Activated CD4-positive, alpha-beta T cell treated with anti-CD3 and anti-CD28 coated beads, Interleukin-2, amount 10 ng/mL, durations not matched to agents 24 days and 14 days (primary cell): Measurements from ENCODE around the gene MBIP. TPM values are rescaled to one million over a fixed set of nuclear protein-coding genes. Genes with fewer than 3 reads are reported as not detected.
"Not testable (repeated sequence)": the region's sequence is repeated elsewhere in the genome, so short reads cannot be mapped to it uniquely, and the experiment has no call there.

ENCODE experiments used
- DNase-seq: peaks from one replicate; pipeline ENCODE4 v3.0.0; 2022
- H3K27ac Mint-ChIP-seq: one replicate; pipeline ENCODE4 v1.8.0; 2022; ENCODE audit warnings: mild to moderate bottlenecking, mixed read lengths
- H3K27me3 Mint-ChIP-seq: one replicate; pipeline ENCODE4 v1.8.0; 2022; ENCODE audit warnings: mixed read lengths
- H3K36me3 Mint-ChIP-seq: one replicate; pipeline ENCODE4 v1.8.0; 2022; ENCODE audit warnings: low read depth, mild to moderate bottlenecking, mixed read lengths
- H3K4me1 Mint-ChIP-seq: one replicate; pipeline ENCODE4 v1.8.0; 2021; ENCODE audit warnings: mixed read lengths
- H3K4me3 Mint-ChIP-seq: one replicate; pipeline ENCODE4 v1.8.0; 2022; ENCODE audit warnings: mild to moderate bottlenecking, moderate library complexity, mixed read lengths
- H3K9me3 Mint-ChIP-seq: one replicate; pipeline ENCODE4 v1.8.0; 2021; ENCODE audit warnings: mixed read lengths
- intact Hi-C: fragments of 100-400 bp; cut with micrococcal nuclease; formaldehyde crosslinking; loops from one replicate; pipeline ENCODE4 v1.15.1; 2023
- total RNA-seq: library from RNA; stranded (reverse); gene quantifications from 2 replicates; pipeline ENCODE4 v1.2.3, GENCODE V29; 2022

The MBIP gene
- total RNA-seq, 1 donor from 2014 or later, result 30.3 TPM

- H3K4me1 Mint-ChIP-seq, H3K36me3 Mint-ChIP-seq, intact Hi-C loops, H3K9me3 Mint-ChIP-seq, H3K4me3 Mint-ChIP-seq, DNase-seq, H3K27ac Mint-ChIP-seq: not testable (repeated sequence)
- peaks cover 35% of the 10 kb centered on the region for H3K27me3 Mint-ChIP-seq
Measured at GRCh38 chr14:36327573-36327972, 7.1 kb upstream of the MBIP start.

GRCh38 chr14:36325853-36326252 lies 5.4 kb upstream of the MBIP start:
- Mint-ChIP-seq H3K4me3 (no peak overlapping the region), H3K27me3 (peaks cover 40% of the 10 kb centered on the region), H3K36me3 (no peaks in the 10 kb centered on the region), H3K9me3 (peaks cover 1% of the 10 kb centered on the region), H3K4me1 (peaks cover under 1% of the 10 kb centered on the region), H3K27ac (no peak overlapping the region)
- no peak for DNase-seq
- intact Hi-C loops, result no loop called here

- Mint-ChIP-seq H3K4me3 (no peak overlapping the region), H3K27ac (no peak overlapping the region), H3K36me3 (peaks cover 3% of the 10 kb centered on the region), H3K4me1 (peaks cover 4% of the 10 kb centered on the region), H3K9me3 (peaks cover 5% of the 10 kb centered on the region), H3K27me3 (peaks cover 39% of the 10 kb centered on the region)
- intact Hi-C loops, result no loop called here
- no peak for DNase-seq
Measured at GRCh38 chr14:36324897-36325296, 4.5 kb upstream of the MBIP start.

- no peak for DNase-seq
- H3K36me3 Mint-ChIP-seq, result peaks cover 5% of the 10 kb centered on the region
- peaks cover 21% of the 10 kb centered on the region for H3K27me3 Mint-ChIP-seq
- H3K9me3 Mint-ChIP-seq, result peaks cover 5% of the 10 kb centered on the region
- H3K4me1 Mint-ChIP-seq, result peaks cover 11% of the 10 kb centered on the region
- H3K4me3 Mint-ChIP-seq, result peak overlapping the region; percentile 87
- peak overlapping the region; percentile 93 for H3K27ac Mint-ChIP-seq
- intact Hi-C loops, result loop anchor here (2.0 kb wide), 1 partner anchor 494 kb away; the partner anchor contains the start of gene BRMS1L
Measured at GRCh38 chr14:36320897-36321381, 502 bp upstream of the MBIP start.

- Mint-ChIP-seq H3K36me3 (peaks cover 5% of the 10 kb centered on the region), H3K4me3 (peak overlapping the region; percentile 87), H3K4me1 (peaks cover 19% of the 10 kb centered on the region), H3K9me3 (peaks cover 5% of the 10 kb centered on the region), H3K27ac (peak overlapping the region; percentile 93), H3K27me3 (peaks cover 18% of the 10 kb centered on the region)
- DNase-seq, result no peak
- intact Hi-C loops, result loop anchor here (2.0 to 5.0 kb wide), 2 partner anchors 493 to 1783 kb away; partner anchors contain the start of genes BRMS1L and EAPP
Measured at GRCh38 chr14:36319899-36320199, 588 bp downstream of the MBIP start.

GRCh38 chr14:36317650-36318049 lies 2.8 kb downstream of the MBIP start:
- Mint-ChIP-seq H3K4me3 (peak overlapping the region; percentile 1), H3K27ac (no peak overlapping the region), H3K36me3 (peaks cover 15% of the 10 kb centered on the region), H3K27me3 (peaks cover 8% of the 10 kb centered on the region), H3K9me3 (peaks cover 5% of the 10 kb centered on the region), H3K4me1 (peaks cover 23% of the 10 kb centered on the region)
- intact Hi-C loops, result loop anchor here (5.0 kb wide), 1 partner anchor 1780 kb away; the partner anchor contains the start of gene EAPP
- no peak for DNase-seq

- Mint-ChIP-seq H3K4me3 (no peak overlapping the region), H3K9me3 (peaks cover 5% of the 10 kb centered on the region), H3K36me3 (peaks cover 21% of the 10 kb centered on the region), H3K27ac (peak overlapping the region; percentile 37), H3K4me1 (peaks cover 23% of the 10 kb centered on the region), H3K27me3 (peaks cover 3% of the 10 kb centered on the region)
- intact Hi-C loops, result loop anchor here (5.0 kb wide), 1 partner anchor 1779 kb away; the partner anchor contains the start of gene EAPP
- no peak for DNase-seq
Measured at GRCh38 chr14:36316131-36316530, 4.3 kb downstream of the MBIP start.

- no peaks in the 10 kb centered on the region for H3K27me3 Mint-ChIP-seq
- peaks cover 19% of the 10 kb centered on the region for H3K4me1 Mint-ChIP-seq
- DNase-seq, result peak; percentile 62
- H3K4me3 Mint-ChIP-seq, result peak overlapping the region; percentile 19
- no peaks in the 10 kb centered on the region for H3K9me3 Mint-ChIP-seq
- intact Hi-C loops, result loop anchor here (5.0 kb wide), 1 partner anchor 1778 kb away; the partner anchor contains the start of gene EAPP
- peak overlapping the region; percentile 83 for H3K27ac Mint-ChIP-seq
- peaks cover 26% of the 10 kb centered on the region for H3K36me3 Mint-ChIP-seq
Measured at GRCh38 chr14:36315159-36315853, 5.1 kb downstream of the MBIP start.

GRCh38 chr14:36313898-36314297 lies 6.5 kb downstream of the MBIP start:
- Mint-ChIP-seq H3K27ac (no peak overlapping the region), H3K9me3 (no peaks in the 10 kb centered on the region), H3K4me3 (no peak overlapping the region), H3K27me3 (no peaks in the 10 kb centered on the region), H3K36me3 (peaks cover 37% of the 10 kb centered on the region), H3K4me1 (peaks cover 17% of the 10 kb centered on the region)
- intact Hi-C loops, result no loop called here
- DNase-seq, result no peak

- peaks cover 14% of the 10 kb centered on the region for H3K4me1 Mint-ChIP-seq
- no peaks in the 10 kb centered on the region for H3K9me3 Mint-ChIP-seq
- no peaks in the 10 kb centered on the region for H3K27me3 Mint-ChIP-seq
- intact Hi-C loops, result no loop called here
- DNase-seq, result no peak
- peaks cover 43% of the 10 kb centered on the region for H3K36me3 Mint-ChIP-seq
- no peak overlapping the region for H3K4me3 Mint-ChIP-seq
- H3K27ac Mint-ChIP-seq, result no peak overlapping the region
Measured at GRCh38 chr14:36313206-36313605, 7.2 kb downstream of the MBIP start.

GRCh38 chr14:36306836-36307235 lies 13.6 kb downstream of the MBIP start:
- Mint-ChIP-seq H3K4me3 (no peak overlapping the region), H3K4me1 (no peaks in the 10 kb centered on the region), H3K27me3 (no peaks in the 10 kb centered on the region), H3K27ac (no peak overlapping the region), H3K36me3 (peaks cover 60% of the 10 kb centered on the region), H3K9me3 (no peaks in the 10 kb centered on the region)
- intact Hi-C loops, result no loop called here
- no peak for DNase-seq

GRCh38 chr14:36304895-36305294 lies 15.5 kb downstream of the MBIP start:
- Mint-ChIP-seq H3K9me3 (no peaks in the 10 kb centered on the region), H3K36me3 (peaks cover 49% of the 10 kb centered on the region), H3K4me3 (no peak overlapping the region), H3K27ac (no peak overlapping the region), H3K4me1 (no peaks in the 10 kb centered on the region), H3K27me3 (no peaks in the 10 kb centered on the region)
- intact Hi-C loops, result no loop called here
- DNase-seq, result no peak

GRCh38 chr14:36303960-36304359 lies 16.5 kb downstream of the MBIP start:
- Mint-ChIP-seq H3K36me3 (peaks cover 44% of the 10 kb centered on the region), H3K4me1 (no peaks in the 10 kb centered on the region), H3K9me3 (no peaks in the 10 kb centered on the region), H3K27me3 (no peaks in the 10 kb centered on the region), H3K4me3 (no peak overlapping the region), H3K27ac (no peak overlapping the region)
- DNase-seq, result no peak
- intact Hi-C loops, result no loop called here

- Mint-ChIP-seq H3K9me3 (no peaks in the 10 kb centered on the region), H3K36me3 (peaks cover 46% of the 10 kb centered on the region), H3K4me3 (no peak overlapping the region), H3K27ac (no peak overlapping the region), H3K4me1 (no peaks in the 10 kb centered on the region), H3K27me3 (no peaks in the 10 kb centered on the region)
- intact Hi-C loops, result no loop called here
- DNase-seq, result no peak
Measured at GRCh38 chr14:36302823-36303222, 17.6 kb downstream of the MBIP start.
